ENCODE data around the gene PLOD3.

PLOD3 gene

DNA sequence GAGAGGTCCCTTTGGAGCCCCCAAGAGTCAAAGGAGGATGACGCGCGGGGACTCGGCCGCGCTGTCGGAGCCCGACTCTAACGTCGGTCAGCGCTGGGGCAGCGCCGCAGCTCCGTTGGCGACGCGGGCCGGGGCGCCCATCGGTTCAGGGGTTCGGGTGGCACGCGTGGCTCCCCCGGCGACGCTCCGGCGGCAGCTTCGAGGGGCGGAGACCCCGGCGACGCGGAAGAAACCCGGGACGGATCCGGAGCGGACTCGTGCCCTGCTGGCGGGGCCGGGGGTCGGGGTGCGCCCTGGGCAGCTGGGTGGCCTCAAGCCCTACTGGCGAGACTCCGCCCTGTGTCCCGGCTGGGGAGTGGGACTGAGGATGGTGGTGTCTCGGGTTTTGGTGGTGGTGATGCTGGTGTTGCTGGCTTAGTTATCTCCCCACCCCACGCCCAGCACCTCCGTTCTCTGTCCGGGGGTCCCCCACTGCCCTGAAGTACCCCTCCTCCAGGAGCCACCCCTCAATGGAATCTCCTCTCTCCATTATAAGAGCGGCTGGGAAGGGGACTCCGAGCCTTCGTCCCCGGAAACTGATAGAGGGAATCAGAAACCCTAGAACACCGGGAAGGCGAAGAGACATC lies 37.1 kb downstream of the PLOD3 start, which contains the start of gene NAT16:
NAT16 (minus strand) TSS at position 164 of the 626 bp plus-strand sequence. CDS start 5,486 bp downstream, outside the sequence.
- H3K4me3 ChIP-seq (ENCODE audit: low read depth, low read length) = no peak within 1 kb of the TSS
- ChIA-PET POLR2A (no interaction called here), CTCF (interaction anchor here (1.0 to 2.0 kb wide), 2 partner anchors 12 to 15 kb away, joined by 3 to 14 read pairs; no protein-coding TSS in a partner anchor)
- DNase-seq (ENCODE audit: low read depth, low spot score) = no peak
- TF ChIP-seq, protein P1, sequence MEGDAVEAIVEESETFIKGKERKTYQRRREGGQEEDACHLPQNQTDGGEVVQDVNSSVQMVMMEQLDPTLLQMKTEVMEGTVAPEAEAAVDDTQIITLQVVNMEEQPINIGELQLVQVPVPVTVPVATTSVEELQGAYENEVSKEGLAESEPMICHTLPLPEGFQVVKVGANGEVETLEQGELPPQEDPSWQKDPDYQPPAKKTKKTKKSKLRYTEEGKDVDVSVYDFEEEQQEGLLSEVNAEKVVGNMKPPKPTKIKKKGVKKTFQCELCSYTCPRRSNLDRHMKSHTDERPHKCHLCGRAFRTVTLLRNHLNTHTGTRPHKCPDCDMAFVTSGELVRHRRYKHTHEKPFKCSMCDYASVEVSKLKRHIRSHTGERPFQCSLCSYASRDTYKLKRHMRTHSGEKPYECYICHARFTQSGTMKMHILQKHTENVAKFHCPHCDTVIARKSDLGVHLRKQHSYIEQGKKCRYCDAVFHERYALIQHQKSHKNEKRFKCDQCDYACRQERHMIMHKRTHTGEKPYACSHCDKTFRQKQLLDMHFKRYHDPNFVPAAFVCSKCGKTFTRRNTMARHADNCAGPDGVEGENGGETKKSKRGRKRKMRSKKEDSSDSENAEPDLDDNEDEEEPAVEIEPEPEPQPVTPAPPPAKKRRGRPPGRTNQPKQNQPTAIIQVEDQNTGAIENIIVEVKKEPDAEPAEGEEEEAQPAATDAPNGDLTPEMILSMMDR (IDR thresholded peaks at IDR 0.05; ENCODE audit: insufficient read depth, low read length, missing control alignments) = no peak

DNA sequence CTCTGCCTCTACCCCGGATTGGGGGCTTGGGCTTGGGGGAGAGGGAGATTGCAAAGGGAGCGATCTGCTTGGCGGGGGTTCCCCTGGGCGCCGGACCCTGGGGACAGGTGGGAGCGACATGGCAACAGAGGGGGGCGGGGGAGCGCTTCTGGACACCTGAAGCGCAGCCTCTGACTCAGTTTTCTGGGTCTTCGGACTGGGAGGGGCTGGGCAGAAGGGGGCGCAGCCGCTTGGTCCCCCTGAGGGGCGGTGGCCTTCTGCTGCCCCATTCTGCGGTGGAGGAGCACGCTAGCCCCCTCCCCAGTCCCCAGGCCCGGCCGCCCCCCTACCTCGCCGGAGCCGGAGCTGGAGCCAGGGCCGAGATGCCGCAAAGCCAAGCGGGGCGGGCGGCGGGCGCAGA lies 37.7 kb downstream of the PLOD3 start:
- H3K4me3 ChIP-seq (ENCODE audit: low read depth, low read length) = no peak overlapping the region
- ChIA-PET CTCF (interaction anchor here (2.0 kb wide), 1 partner anchor 13 kb away, joined by 14 read pairs; no protein-coding TSS in a partner anchor), POLR2A (no interaction called here)
- DNase-seq (ENCODE audit: low read depth, low spot score) = no peak
- TF ChIP-seq, protein P1 (IDR thresholded peaks at IDR 0.05; ENCODE audit: insufficient read depth, low read length, missing control alignments) = no peak

GRCh38 chr7:101179117-101179516 lies 38.3 kb downstream of the PLOD3 start:
- no peak for DNase-seq (ENCODE audit: low read depth, low spot score)
- TF ChIP-seq, protein P1 (IDR thresholded peaks at IDR 0.05; ENCODE audit: insufficient read depth, low read length, missing control alignments) = no peak
- no peak overlapping the region for H3K4me3 ChIP-seq (ENCODE audit: low read depth, low read length)
- ChIA-PET CTCF (interaction anchor here (0.9 to 6.9 kb wide), 3 partner anchors 8 to 35 kb away, joined by 3 to 76 read pairs (median 20); no protein-coding TSS in a partner anchor), POLR2A (no interaction called here)

DNA sequence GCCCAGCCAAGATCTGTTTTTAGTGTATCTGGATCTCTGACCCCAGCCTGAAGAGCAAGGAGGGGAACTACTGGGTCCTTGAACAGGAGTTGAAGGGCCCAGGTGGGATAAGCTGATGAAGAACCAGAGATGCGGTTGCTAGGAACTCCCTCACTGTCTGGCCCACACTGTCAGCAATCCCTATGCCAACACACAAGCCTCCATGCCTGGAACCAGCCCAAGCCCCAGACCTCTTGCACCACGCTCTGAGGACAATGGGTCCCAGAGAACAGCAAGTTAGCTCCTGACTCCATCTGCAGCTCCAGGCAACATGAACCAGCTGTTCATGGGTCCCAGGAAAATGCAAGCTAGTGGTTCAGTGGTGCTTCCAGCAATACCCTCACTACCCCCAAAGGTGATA lies 39.7 kb downstream of the PLOD3 start:
- TF ChIP-seq, protein P1 (IDR thresholded peaks at IDR 0.05; ENCODE audit: insufficient read depth, low read length, missing control alignments) = no peak
- no peak overlapping the region for H3K4me3 ChIP-seq (ENCODE audit: low read depth, low read length)
- ChIA-PET CTCF (interaction anchor here (1.2 to 6.9 kb wide), 3 partner anchors 15 to 34 kb away, joined by 4 to 76 read pairs (median 20); no protein-coding TSS in a partner anchor), POLR2A (no interaction called here)
- DNase-seq (ENCODE audit: low read depth, low spot score) = no peak

- TF ChIP-seq, protein P1 (IDR thresholded peaks at IDR 0.05; ENCODE audit: insufficient read depth, low read length, missing control alignments) = no peak
- ChIA-PET POLR2A (no interaction called here), CTCF (interaction anchor here (1.1 to 6.9 kb wide), 4 partner anchors 17 to 115 kb away, joined by 3 to 76 read pairs (median 12); no protein-coding TSS in a partner anchor)
- no peak overlapping the region for H3K4me3 ChIP-seq (ENCODE audit: low read depth, low read length)
- no peak for DNase-seq (ENCODE audit: low read depth, low spot score)
Observed at GRCh38 chr7:101175664-101176063, 41.7 kb downstream of the PLOD3 start.

DNA sequence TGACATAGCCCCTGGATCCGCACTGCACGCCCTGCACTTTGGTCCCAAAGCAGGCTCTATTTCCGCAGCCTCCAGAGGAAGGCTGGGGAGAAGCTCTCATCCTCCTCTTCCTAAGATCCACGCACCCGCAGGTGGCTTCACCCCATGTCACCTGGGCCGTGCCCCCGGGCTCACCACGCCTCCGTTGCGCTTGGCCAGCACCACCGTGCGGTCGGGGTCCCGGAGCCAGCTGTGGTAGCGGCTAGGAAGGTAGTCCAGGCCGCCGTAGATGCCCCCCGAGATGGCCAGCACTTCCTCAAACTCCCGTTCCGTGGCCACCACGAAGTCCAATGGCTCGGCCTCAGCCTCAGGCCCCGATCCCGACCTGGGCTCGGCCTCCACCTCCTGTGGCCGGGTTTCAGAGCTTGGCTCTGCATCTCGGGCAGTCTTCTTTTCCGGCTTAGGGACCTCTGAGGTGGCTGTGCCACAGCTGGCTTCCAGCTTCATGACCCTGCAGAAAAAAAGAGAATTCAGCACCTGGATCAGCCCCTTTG lies 43.0 kb downstream of the PLOD3 start:
- TF ChIP-seq, protein P1 (IDR thresholded peaks at IDR 0.05; ENCODE audit: insufficient read depth, low read length, missing control alignments) = no peak
- DNase-seq (ENCODE audit: low read depth, low spot score) = no peak
- ChIA-PET POLR2A (interaction anchor here (1.0 kb wide), 1 partner anchor 47 kb away, joined by 3 read pairs; no protein-coding TSS in a partner anchor), CTCF (interaction anchor here (1.0 to 6.9 kb wide), 8 partner anchors 9 to 70 kb away, joined by 3 to 76 read pairs (median 4); partner anchors contain the start of genes FIS1, VGF and ZNHIT1)
- no peak overlapping the region for H3K4me3 ChIP-seq (ENCODE audit: low read depth, low read length)
